Endothelial cell of umbilical vein (primary cell): ENCODE results near the gene DAB2IP. TPM values are rescaled to one million over a fixed set of nuclear protein-coding genes. Genes with fewer than 3 reads are reported as not detected.

Experiments
- BruUV-seq: library from RNA; stranded (reverse); fragments of 400-500 nt; replicated peaks from 2 replicates; lab custom pipeline; 2021; lab: Mats Ljungman, UMichigan
- CTCF ChIA-PET: fragments of 300-600, 350-600 bp; sonication (Branson Sonifier 250); formaldehyde crosslinking; loops from one replicate; lab custom pipeline; 2021; ENCODE audit warnings: antibody characterized with exemption, inconsistent platforms; lab: Charles Lee
- POLR2A ChIA-PET: fragments of 300-600, 350-600 bp; sonication (Branson Sonifier 250); formaldehyde crosslinking; loops from one replicate; lab custom pipeline; 2021; ENCODE audit warnings: antibody characterized with exemption, inconsistent platforms; lab: Charles Lee
- DNase-seq: peaks from one replicate; pipeline ENCODE4 v3.0.0-alpha.2; 2011; ENCODE audit warnings: low read depth, low spot score
- FAIRE-seq: peaks from 2 replicates; lab custom pipeline; 2011; peaks lifted over from hg19 to GRCh38; lab: Jason Lieb, UNC
- H2AFZ ChIP-seq: 2 replicates; pipeline ENCODE4 v1.6.0; 2012; ENCODE audit warnings: low read depth, low read length, control low read depth, inconsistent platforms
- H3K27ac ChIP-seq: 2 replicates; pipeline ENCODE4 v1.5.1; 2011; ENCODE audit warnings: low read depth, mild to moderate bottlenecking, control low read depth, low read length, moderate library complexity; ENCODE audit not compliant: insufficient read depth
- H3K27me3 ChIP-seq, 2 experiments: 2 replicates each; pipeline versions ENCODE4 v1.6.0 to v1.6.1; 2011; ENCODE audit warnings: low read length in 2 of 2, mixed read lengths in 1 of 2; ENCODE audit not compliant: control insufficient read depth in 2 of 2, insufficient read depth in 2 of 2
- H3K36me3 ChIP-seq, 2 experiments: 2 replicates in 1 of 2; 3 replicates in 1 of 2; pipeline ENCODE4 v1.5.1; 2011; ENCODE audit warnings: low read length in 2 of 2, mild to moderate bottlenecking in 1 of 2, moderate library complexity in 1 of 2; ENCODE audit not compliant: control insufficient read depth in 2 of 2, insufficient read depth in 2 of 2; ENCODE audit errors: extremely low read depth in 1 of 2
- H3K4me1 ChIP-seq: 3 replicates; pipeline ENCODE4 v1.5.1; 2011; ENCODE audit warnings: mild to moderate bottlenecking, low read length; ENCODE audit not compliant: control insufficient read depth, insufficient read depth; ENCODE audit errors: extremely low read depth
- H3K4me2 ChIP-seq: 2 replicates; pipeline ENCODE4 v1.6.1; 2011; ENCODE audit warnings: low read length, control low read depth, mixed read lengths; ENCODE audit not compliant: insufficient read depth
- H3K4me3 ChIP-seq, 3 experiments: fragments of 200-600 bp in 1 of 3; sonication (generic), shearing (Covaris generic) in 1 of 3; replicated peaks in 1 of 3; 2 replicates each; pipeline ENCODE4 v1.5.1; 2011 to 2016; ENCODE audit warnings: control low read depth in 3 of 3, low read length in 3 of 3, mild to moderate bottlenecking in 2 of 3, inconsistent platforms in 1 of 3, low read depth in 1 of 3, moderate library complexity in 1 of 3; ENCODE audit not compliant: insufficient read depth in 1 of 3
- H3K79me2 ChIP-seq: 2 replicates; pipeline ENCODE4 v1.6.0; 2012; ENCODE audit warnings: low read length, inconsistent platforms; ENCODE audit not compliant: control insufficient read depth, insufficient read depth
- H3K9ac ChIP-seq: replicated peaks from 2 replicates; pipeline ENCODE3; 2011; ENCODE audit warnings: low read length, control low read depth; ENCODE audit not compliant: insufficient read depth; ENCODE audit errors: extremely low read depth
- H3K9me1 ChIP-seq: replicated peaks from 3 replicates; pipeline ENCODE4 v1.6.0; 2011; ENCODE audit warnings: mild to moderate bottlenecking, low read length; ENCODE audit not compliant: control insufficient read depth, insufficient read depth; ENCODE audit errors: extremely low read depth
- H3K9me3 ChIP-seq: replicated peaks from 2 replicates; pipeline ENCODE4 v1.5.1; 2012; ENCODE audit warnings: low read length, inconsistent platforms; ENCODE audit not compliant: control insufficient read depth, insufficient read depth
- H4K20me1 ChIP-seq: replicated peaks from 2 replicates; pipeline ENCODE3; 2011; ENCODE audit warnings: mild to moderate bottlenecking, low read length; ENCODE audit not compliant: control insufficient read depth, insufficient read depth; ENCODE audit errors: extremely low read depth
- CTCF ChIP-seq, 2 donors: IDR thresholded peaks; 1 replicate in 1 of 2; 2 replicates in 1 of 2; pipeline ENCODE4 v1.5.1; 2011; ENCODE audit warnings: low read length in 2 of 2, mild to moderate bottlenecking in 2 of 2, moderate library complexity in 2 of 2, control low read depth in 1 of 2, inconsistent platforms in 1 of 2, low read depth in 1 of 2; ENCODE audit not compliant: insufficient read depth in 1 of 2; ENCODE audit errors: extremely low read depth in 1 of 2
- EZH2 ChIP-seq: IDR thresholded peaks from 2 replicates; pipeline ENCODE4 v1.6.1; 2012; ENCODE audit warnings: borderline replicate concordance, low read depth, mild to moderate bottlenecking, moderate library complexity, low read length, inconsistent platforms; ENCODE audit not compliant: severe bottlenecking
- FOS ChIP-seq: IDR thresholded peaks from 2 replicates; pipeline ENCODE4 v1.6.1; 2011; ENCODE audit warnings: mild to moderate bottlenecking, low read length, moderate library complexity, borderline replicate concordance; ENCODE audit not compliant: insufficient read depth
- GATA2 ChIP-seq: IDR thresholded peaks from 2 replicates; pipeline ENCODE4 v1.7.0; 2011; ENCODE audit warnings: low read depth, mild to moderate bottlenecking, moderate library complexity, mixed read lengths, low read length; ENCODE audit not compliant: insufficient read length, insufficient read depth
- JUN ChIP-seq: IDR thresholded peaks from 2 replicates; pipeline ENCODE4 v1.6.1; 2011; ENCODE audit warnings: borderline replicate concordance, low read depth; ENCODE audit not compliant: insufficient read length, insufficient read depth
- MAX ChIP-seq: IDR thresholded peaks from 2 replicates; pipeline ENCODE4 v1.6.1; 2011; ENCODE audit not compliant: insufficient read depth, insufficient read length
- MYC ChIP-seq: IDR thresholded peaks from one replicate; pipeline ENCODE4 v1.6.1; 2011; ENCODE audit warnings: mild to moderate bottlenecking, low read depth, low read length
- POLR2A ChIP-seq: IDR thresholded peaks from 2 replicates; pipeline ENCODE4 v1.6.1; 2012; ENCODE audit warnings: low read depth, mild to moderate bottlenecking, control low read depth, low read length
- POLR2AphosphoS5 ChIP-seq: IDR thresholded peaks from 2 replicates; pipeline ENCODE4 v1.6.1; 2012; ENCODE audit warnings: low read depth, mild to moderate bottlenecking, control low read depth, low read length, moderate library complexity; ENCODE audit not compliant: insufficient read depth
- dilution Hi-C: fragments of 300-500 bp; cut with MboI; formaldehyde crosslinking; loops from one replicate; pipeline ENCODE4 v1.15.0; 2019; ENCODE audit warnings: low sequenced_read_pairs; ENCODE audit not compliant: extremely low pct_ligation_motif_present
- intact Hi-C: fragments of 100-400 bp; cut with micrococcal nuclease; formaldehyde crosslinking; loops from one replicate; pipeline ENCODE4 v1.10.0; 2022
- polyA plus RNA-seq, 4 experiments: library from polyadenylated mRNA; depleted of rRNA in 3 of 4; stranded (reverse) in 3 of 4; unstranded in 1 of 4; fragments of >200 nt; gene quantifications; 2 replicates each; pipeline versions ENCODE4 v1.2.1 to v1.2.3, GENCODE V29; 2011 to 2012; ENCODE audit warnings: missing spikeins in 1 of 4
- total RNA-seq: library from RNA; stranded (reverse); gene quantifications from 2 replicates; pipeline ENCODE4 v1.2.3, GENCODE V29; 2021

DAB2IP gene
- total and polyA plus RNA-seq, 2 donors (not counting 3 experiments of a cell fraction or from before 2014, with no cell fraction given) = 29.2 to 53.6 TPM

- no peaks in the 10 kb centered on the region for H3K36me3 ChIP-seq
- H3K4me1 ChIP-seq = no peaks in the 10 kb centered on the region
- TF ChIP-seq MYC = no peak
- TF ChIP-seq GATA2 = no peak
- no peak for TF ChIP-seq MAX
- no peak for TF ChIP-seq CTCF (IDR thresholded peaks at IDR 0.05; ENCODE audit: extremely low read depth in 1 of 2, insufficient read depth in 1 of 2, low read depth in 1 of 2, low read length in 2 of 2)
- H3K9ac ChIP-seq = no peak overlapping the region
- BruUV-seq = no TSS peak
- no peaks in the 10 kb centered on the region for H3K9me3 ChIP-seq
- H3K4me2 ChIP-seq = no peak overlapping the region
- H2AFZ ChIP-seq = no peak overlapping the region
- CTCF ChIA-PET = no interaction called here
- intact Hi-C loops = no loop called here
- dilution Hi-C loops = no loop called here
- no peaks in the 10 kb centered on the region for H4K20me1 ChIP-seq
- no peak for FAIRE-seq
- H3K4me3 ChIP-seq = no peak overlapping the region
- DNase-seq = no peak
- no peaks in the 10 kb centered on the region for H3K79me2 ChIP-seq
- POLR2A ChIA-PET = no interaction called here
- H3K27ac ChIP-seq = no peak overlapping the region
- H3K27me3 ChIP-seq = no peaks in the 10 kb centered on the region
- no peaks in the 10 kb centered on the region for H3K9me1 ChIP-seq
Measured at GRCh38 chr9:121817476-121817875, 166.0 kb downstream of the DAB2IP start.

- Histone ChIP-seq H3K9me3 (no peaks in the 10 kb centered on the region), H3K9ac (no peak overlapping the region), H2AFZ (no peak overlapping the region), H3K36me3 (no peaks in the 10 kb centered on the region), H3K27me3 (no peaks in the 10 kb centered on the region), H3K4me1 (no peaks in the 10 kb centered on the region), H3K27ac (no peak overlapping the region), H3K79me2 (no peaks in the 10 kb centered on the region), H3K4me2 (no peak overlapping the region), H3K9me1 (no peaks in the 10 kb centered on the region), H4K20me1 (no peaks in the 10 kb centered on the region), H3K4me3 (no peak overlapping the region)
- ChIA-PET POLR2A (no interaction called here), CTCF (no interaction called here)
- no peak for DNase-seq
- BruUV-seq = no TSS peak
- dilution Hi-C loops = no loop called here
- intact Hi-C loops = no loop called here
- TF ChIP-seq FOS (no peak), POLR2AphosphoS5 (no peak), CTCF (IDR thresholded peaks at IDR 0.05; ENCODE audit: extremely low read depth in 1 of 2, insufficient read depth in 1 of 2, low read depth in 1 of 2, low read length in 2 of 2) (no peak), EZH2 (no peak), GATA2 (no peak), POLR2A (no peak), JUN (no peak), MAX (no peak), MYC (no peak)
- FAIRE-seq = no peak
Measured at GRCh38 chr9:121818016-121818661, 166.7 kb downstream of the DAB2IP start.
